Neuronal stem cell (in vitro differentiated cells): ENCODE results near the gene PPARG.

Experiments
- DNase-seq: peaks from one replicate; pipeline ENCODE4 v3.0.0-alpha.2; 2013; ENCODE audit warnings: low spot score
- H2AFZ ChIP-seq: one replicate; pipeline ENCODE4 v1.6.1; 2013; ENCODE audit warnings: mild to moderate bottlenecking, low read length, inconsistent platforms
- H2AK5ac ChIP-seq: 2 replicates; pipeline ENCODE4 v1.6.1; 2013; ENCODE audit warnings: low read depth, mild to moderate bottlenecking, inconsistent platforms, low read length, moderate library complexity, mixed read lengths
- H2BK120ac ChIP-seq: 2 replicates; pipeline ENCODE4 v1.6.1; 2013; ENCODE audit warnings: low read depth, mild to moderate bottlenecking, inconsistent platforms, low read length, moderate library complexity, mixed read lengths
- H2BK12ac ChIP-seq: one replicate; pipeline ENCODE4 v1.6.1; 2013; ENCODE audit warnings: low read length, inconsistent platforms
- H2BK15ac ChIP-seq: 2 replicates; pipeline ENCODE4 v1.6.1; 2013; ENCODE audit warnings: mild to moderate bottlenecking, low read length, inconsistent platforms, mixed read lengths
- H2BK5ac ChIP-seq: one replicate; pipeline ENCODE4 v1.6.1; 2013; ENCODE audit warnings: inconsistent platforms, mild to moderate bottlenecking, low read length, moderate library complexity
- H3K14ac ChIP-seq: one replicate; pipeline ENCODE4 v1.6.1; 2013; ENCODE audit warnings: low read length, inconsistent platforms
- H3K18ac ChIP-seq: 2 replicates; pipeline ENCODE4 v1.6.1; 2013; ENCODE audit warnings: low read length, inconsistent platforms
- H3K23ac ChIP-seq: 2 replicates; pipeline ENCODE4 v1.6.1; 2013; ENCODE audit warnings: low read depth, mild to moderate bottlenecking, mixed read lengths, low read length, inconsistent platforms; ENCODE audit not compliant: poor library complexity
- H3K27ac ChIP-seq: replicated peaks from 3 replicates; pipeline ENCODE4 v1.5.1; 2013; ENCODE audit warnings: low read length, inconsistent platforms
- H3K27me3 ChIP-seq, 3 experiments: 2 replicates each; pipeline ENCODE4 v1.6.1; 2013; ENCODE audit warnings: low read length in 3 of 3, mild to moderate bottlenecking in 2 of 3, inconsistent platforms in 1 of 3, low read depth in 1 of 3, mixed read lengths in 1 of 3, moderate library complexity in 1 of 3; ENCODE audit not compliant: control insufficient read depth in 3 of 3, insufficient read depth in 3 of 3
- H3K36me3 ChIP-seq, 2 donors: replicated peaks in 1 of 2; 2 replicates each; pipeline ENCODE4 v1.6.1; 2013; ENCODE audit warnings: low read length in 2 of 2; ENCODE audit not compliant: control insufficient read depth in 2 of 2, insufficient read depth in 2 of 2
- H3K4ac ChIP-seq: 2 replicates; pipeline ENCODE4 v1.6.1; 2013; ENCODE audit warnings: inconsistent platforms, mild to moderate bottlenecking, low read length, moderate library complexity
- H3K4me1 ChIP-seq, 2 donors: 1 replicate in 1 of 2; 2 replicates in 1 of 2; pipeline ENCODE4 v1.6.1; 2013; ENCODE audit warnings: low read length in 2 of 2, low read depth in 1 of 2; ENCODE audit not compliant: control insufficient read depth in 2 of 2, insufficient read depth in 1 of 2
- H3K4me2 ChIP-seq: one replicate; pipeline ENCODE4 v1.6.1; 2013; ENCODE audit warnings: mild to moderate bottlenecking, low read length, inconsistent platforms; ENCODE audit not compliant: insufficient read depth, poor library complexity, severe bottlenecking
- H3K4me3 ChIP-seq, 2 donors: 2 replicates each; pipeline ENCODE4 v1.5.1; 2013; ENCODE audit warnings: low read length in 2 of 2, mild to moderate bottlenecking in 2 of 2, inconsistent platforms in 1 of 2, moderate library complexity in 1 of 2
- H3K79me1 ChIP-seq: one replicate; pipeline ENCODE4 v1.6.1; 2013; ENCODE audit warnings: low read depth, mild to moderate bottlenecking, inconsistent platforms, low read length, moderate library complexity
- H3K9ac ChIP-seq: one replicate; pipeline ENCODE4 v1.6.1; 2013; ENCODE audit warnings: mild to moderate bottlenecking, low read depth, low read length, inconsistent platforms; ENCODE audit not compliant: poor library complexity
- H3K9me3 ChIP-seq, 2 donors: replicated peaks in 1 of 2; 2 replicates each; pipeline versions ENCODE3 to v1.6.1; 2013; ENCODE audit warnings: low read length in 2 of 2, mild to moderate bottlenecking in 2 of 2, inconsistent platforms in 1 of 2, low read depth in 1 of 2, mixed read lengths in 1 of 2, moderate library complexity in 1 of 2; ENCODE audit not compliant: control insufficient read depth in 2 of 2, insufficient read depth in 1 of 2
- H4K8ac ChIP-seq: one replicate; pipeline ENCODE4 v1.6.1; 2013; ENCODE audit warnings: low read depth, mild to moderate bottlenecking, inconsistent platforms, low read length, moderate library complexity
- H4K91ac ChIP-seq: one replicate; pipeline ENCODE4 v1.6.1; 2013; ENCODE audit warnings: low read length, low read depth, mild to moderate bottlenecking, inconsistent platforms; ENCODE audit not compliant: poor library complexity
- WGBS, 2 donors: extraction: QIAGEN DNeasy Blood & Tissue Kit; methylation state at CpG; one replicate each; pipeline ENCODE4 v1.1.7; 2013; ENCODE audit warnings: missing lambda C conversion rate in 2 of 2, mixed read lengths in 1 of 2; ENCODE audit not compliant: insufficient read length in 2 of 2, insufficient replicate concordance in 1 of 2; ENCODE audit errors: extremely low coverage in 2 of 2; 5-methylcytosine and 5-hydroxymethylcytosine counted together

PPARG gene

DNA sequence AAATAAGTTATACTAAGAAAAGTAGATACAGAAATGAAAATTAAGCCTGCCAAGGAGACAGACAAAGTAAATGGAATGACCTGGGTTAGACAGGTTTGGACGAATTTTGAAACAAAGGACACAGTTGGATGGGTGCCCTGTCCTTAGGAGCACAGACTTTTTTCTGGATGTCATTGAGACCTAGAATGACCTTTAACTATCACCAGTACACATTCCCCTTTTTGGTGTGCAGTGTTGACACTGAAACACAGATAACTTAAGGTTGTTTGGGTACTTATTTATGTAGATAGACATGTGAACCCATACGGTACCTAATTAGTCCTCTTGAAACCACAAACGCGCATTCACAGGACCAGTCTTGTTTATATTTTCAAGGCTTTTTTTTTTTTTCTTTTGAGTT is 86.7 kb downstream of the PPARG start:
- Histone ChIP-seq H3K4ac (no peak overlapping the region), H3K9ac (no peak overlapping the region), H3K14ac (no peak overlapping the region), H3K36me3 (no peaks in the 10 kb centered on the region), H3K27me3 (no peaks in the 10 kb centered on the region), H3K9me3 (no peaks in the 10 kb centered on the region), H4K8ac (no peak overlapping the region), H3K79me1 (no peaks in the 10 kb centered on the region), H3K27ac (no peak overlapping the region), H3K18ac (no peak overlapping the region), H2BK12ac (no peak overlapping the region), H2BK15ac (no peak overlapping the region), H3K4me1 (no peaks in the 10 kb centered on the region), H2BK120ac (no peak overlapping the region), H3K23ac (no peak overlapping the region), H2AFZ (no peak overlapping the region), H4K91ac (no peak overlapping the region), H3K4me3 (no peak overlapping the region), H2AK5ac (no peak overlapping the region), H3K4me2 (no peak overlapping the region), H2BK5ac (no peak overlapping the region)
- no CpG with 5 or more reads among the region's 4 CpGs for WGBS, 2 donors
- no peak for DNase-seq

- Histone ChIP-seq H2BK5ac (no peak overlapping the region), H3K4me1 (no peaks in the 10 kb centered on the region), H3K79me1 (no peaks in the 10 kb centered on the region), H3K27me3 (no peaks in the 10 kb centered on the region), H2BK15ac (no peak overlapping the region), H3K27ac (no peak overlapping the region), H3K4me3 (no peak overlapping the region), H3K9ac (no peak overlapping the region), H3K18ac (no peak overlapping the region), H3K9me3 (no peaks in the 10 kb centered on the region), H3K14ac (no peak overlapping the region), H3K36me3 (no peaks in the 10 kb centered on the region), H2BK120ac (no peak overlapping the region), H3K23ac (no peak overlapping the region), H2BK12ac (no peak overlapping the region), H4K91ac (no peak overlapping the region), H2AFZ (no peak overlapping the region), H4K8ac (no peak overlapping the region), H2AK5ac (no peak overlapping the region), H3K4me2 (no peak overlapping the region), H3K4ac (no peak overlapping the region)
- WGBS, 2 donors: no CpG with 5 or more reads among the region's 5 CpGs
- DNase-seq: no peak
Measured at GRCh38 chr3:12379640-12380429, 91.0 kb downstream of the PPARG start.

DNA sequence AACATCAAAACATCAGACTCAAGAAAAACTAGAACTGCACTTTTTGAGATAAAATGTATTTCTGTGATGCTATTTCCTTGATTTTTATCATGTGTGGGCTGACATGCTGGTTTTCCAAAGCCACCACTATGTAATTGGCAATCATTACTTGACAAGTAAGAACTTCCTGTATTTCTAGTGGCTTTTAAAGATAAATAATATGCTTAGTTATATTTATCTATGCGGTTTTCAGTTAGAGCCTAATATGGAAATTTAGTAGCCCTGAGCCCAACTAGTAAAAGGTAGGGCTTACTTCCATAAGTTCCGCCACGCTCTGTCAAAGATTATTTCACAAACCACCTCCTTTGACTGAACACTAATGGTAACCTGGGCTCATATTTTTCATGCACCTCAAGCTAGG is 91.6 kb downstream of the PPARG start:
- Histone ChIP-seq H3K27ac (no peak overlapping the region), H4K8ac (no peak overlapping the region), H3K36me3 (no peaks in the 10 kb centered on the region), H3K18ac (no peak overlapping the region), H3K9me3 (no peaks in the 10 kb centered on the region), H3K9ac (no peak overlapping the region), H3K4me1 (no peaks in the 10 kb centered on the region), H2BK15ac (no peak overlapping the region), H3K79me1 (no peaks in the 10 kb centered on the region), H4K91ac (no peak overlapping the region), H2AFZ (no peak overlapping the region), H3K4me2 (no peak overlapping the region), H3K27me3 (no peaks in the 10 kb centered on the region), H2BK120ac (no peak overlapping the region), H3K4ac (no peak overlapping the region), H3K23ac (no peak overlapping the region), H2BK5ac (no peak overlapping the region), H3K4me3 (no peak overlapping the region), H2AK5ac (no peak overlapping the region), H3K14ac (no peak overlapping the region), H2BK12ac (no peak overlapping the region)
- WGBS, 2 donors: no CpG with 5 or more reads among the region's 3 CpGs
- DNase-seq: no peak

- Histone ChIP-seq H4K91ac (no peak overlapping the region), H3K4ac (no peak overlapping the region), H2BK15ac (no peak overlapping the region), H3K4me2 (no peak overlapping the region), H3K4me1 (no peaks in the 10 kb centered on the region), H3K36me3 (no peaks in the 10 kb centered on the region), H3K4me3 (no peak overlapping the region), H3K14ac (no peak overlapping the region), H3K18ac (no peak overlapping the region), H3K9me3 (no peaks in the 10 kb centered on the region), H3K79me1 (no peaks in the 10 kb centered on the region), H2BK5ac (no peak overlapping the region), H2AK5ac (no peak overlapping the region), H3K23ac (no peak overlapping the region), H4K8ac (no peak overlapping the region), H3K27me3 (no peaks in the 10 kb centered on the region), H2BK120ac (no peak overlapping the region), H2AFZ (no peak overlapping the region), H3K27ac (no peak overlapping the region), H3K9ac (no peak overlapping the region), H2BK12ac (no peak overlapping the region)
- WGBS, 2 donors: no CpG with 5 or more reads among the region's 1 CpG
- no peak for DNase-seq
Measured at GRCh38 chr3:12381199-12381598, 92.3 kb downstream of the PPARG start.
